Measurements from ENCODE around the gene ERBB2.

The ERBB2 gene

GRCh38 chr17:39754161-39754957, 54.5 kb downstream of the ERBB2 start:
- peak; percentile 59 for TF ChIP-seq CTCF (IDR thresholded peaks at IDR 0.05; ENCODE audit: low read depth, low read length)
- peak; percentile 78 for DNase-seq (ENCODE audit: extremely low read depth, low read depth)

DNA sequence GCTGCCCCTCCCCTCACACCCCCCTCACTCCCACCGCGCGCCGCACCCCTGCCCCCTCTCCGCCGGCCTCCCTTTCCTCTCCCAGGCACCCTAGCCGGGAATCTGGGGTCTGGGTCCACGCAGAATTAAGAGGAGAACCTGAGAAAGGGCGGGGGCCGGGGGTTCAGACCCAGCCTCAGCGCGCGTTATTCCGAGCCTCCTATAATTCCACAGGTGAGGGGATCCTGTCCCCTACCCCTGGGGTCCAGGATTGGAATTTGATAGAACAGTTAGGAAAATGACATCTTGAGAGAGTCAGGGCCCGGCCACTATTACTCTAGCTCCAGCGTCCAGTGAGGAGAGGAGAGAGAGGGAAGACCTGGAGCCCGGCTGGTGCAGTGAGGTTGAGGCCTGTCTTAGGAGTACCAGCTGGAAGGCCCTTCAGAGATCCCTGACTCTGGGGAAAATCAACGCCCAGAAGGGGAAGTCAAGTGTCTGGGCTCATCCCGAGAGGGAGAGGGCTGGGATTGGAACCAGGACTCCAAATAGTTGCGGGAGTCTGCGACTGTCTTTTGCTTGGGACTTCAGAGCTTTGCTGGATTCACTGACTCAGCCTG, 55.2 kb downstream of the ERBB2 start:
- TF ChIP-seq CTCF (IDR thresholded peaks at IDR 0.05; ENCODE audit: low read depth, low read length) = no peak

DNA sequence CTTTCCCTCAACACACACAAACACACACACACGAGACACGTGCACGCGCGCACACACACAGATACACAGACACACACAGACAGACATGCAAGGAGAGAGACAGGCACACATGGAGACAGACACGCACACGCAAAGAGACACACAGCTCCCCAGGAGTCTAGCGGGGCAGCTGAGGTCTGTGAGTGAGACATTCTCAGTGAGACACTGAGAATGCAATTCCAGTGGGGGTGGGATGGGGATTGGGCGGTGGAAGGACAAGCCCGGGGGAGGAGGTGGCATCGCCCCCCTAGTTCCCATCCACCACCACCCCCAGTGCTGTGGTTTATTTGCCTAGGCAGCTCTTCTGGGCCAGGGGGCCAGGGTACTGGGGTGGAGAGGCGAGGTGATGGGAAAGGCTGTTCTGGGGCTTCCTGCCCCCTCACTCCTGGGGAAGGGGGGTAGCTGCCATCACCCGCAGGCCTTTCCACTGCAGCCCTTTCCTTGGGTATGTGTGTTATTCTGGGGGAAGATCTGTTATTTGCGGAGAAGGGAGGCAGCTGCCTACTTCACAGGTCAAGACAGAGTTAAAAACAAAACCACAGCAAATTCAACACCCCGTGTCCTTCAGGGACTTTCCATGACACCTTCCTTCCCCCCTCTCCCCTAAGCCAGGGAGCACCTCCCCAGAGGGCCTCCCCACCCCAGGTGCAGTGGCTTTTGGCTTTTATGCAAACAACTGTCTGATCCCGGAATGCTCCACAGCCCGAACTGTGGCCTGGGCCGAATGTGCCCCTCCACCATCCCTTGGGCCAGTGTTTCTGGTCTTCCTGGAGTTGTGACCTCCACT, 55.9 kb downstream of the ERBB2 start:
- TF ChIP-seq CTCF (IDR thresholded peaks at IDR 0.05; ENCODE audit: low read depth, low read length) = no peak
- DNase-seq (ENCODE audit: extremely low read depth, low read depth) = no peak

More for the DNA sequence above, 55.2 kb downstream of the ERBB2 start:
- DNase-seq (ENCODE audit: extremely low read depth, low read depth) = no peak

DNA sequence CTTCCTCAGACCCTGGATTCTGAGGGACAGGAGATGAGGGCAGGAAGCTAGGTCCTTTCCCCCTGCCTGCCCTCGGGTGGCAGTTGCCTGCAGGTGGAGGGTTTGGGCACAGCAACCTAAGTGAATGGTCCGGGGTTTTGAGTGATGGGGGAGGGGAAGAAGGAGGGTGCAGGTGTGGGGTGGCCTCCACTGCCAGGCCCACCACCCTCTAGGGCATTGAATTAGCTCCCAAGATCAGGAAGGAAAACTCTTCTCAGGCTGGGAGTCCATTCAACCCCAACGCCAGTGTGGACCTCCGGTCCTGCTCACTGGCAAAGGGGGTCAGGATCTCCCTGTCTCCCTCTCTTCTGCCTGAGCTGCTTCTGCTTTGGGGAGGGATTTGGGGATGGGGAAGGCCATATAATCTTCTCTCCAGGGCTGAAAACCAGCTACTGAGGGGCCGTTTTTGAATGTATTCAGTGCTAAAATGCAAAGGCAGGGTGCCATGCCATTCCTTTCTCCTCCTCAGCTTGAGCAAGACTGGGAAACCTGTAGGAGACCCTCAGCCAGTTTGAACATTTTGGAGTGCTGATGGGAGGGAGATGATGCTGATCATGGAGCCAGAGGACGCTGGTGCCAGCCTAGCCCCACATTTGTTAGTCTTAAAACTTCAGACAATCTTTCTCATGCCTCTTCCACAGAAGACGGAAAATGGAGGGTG, 56.7 kb downstream of the ERBB2 start:
- TF ChIP-seq CTCF (IDR thresholded peaks at IDR 0.05; ENCODE audit: low read depth, low read length) = no peak
- DNase-seq (ENCODE audit: extremely low read depth, low read depth) = no peak

DNA sequence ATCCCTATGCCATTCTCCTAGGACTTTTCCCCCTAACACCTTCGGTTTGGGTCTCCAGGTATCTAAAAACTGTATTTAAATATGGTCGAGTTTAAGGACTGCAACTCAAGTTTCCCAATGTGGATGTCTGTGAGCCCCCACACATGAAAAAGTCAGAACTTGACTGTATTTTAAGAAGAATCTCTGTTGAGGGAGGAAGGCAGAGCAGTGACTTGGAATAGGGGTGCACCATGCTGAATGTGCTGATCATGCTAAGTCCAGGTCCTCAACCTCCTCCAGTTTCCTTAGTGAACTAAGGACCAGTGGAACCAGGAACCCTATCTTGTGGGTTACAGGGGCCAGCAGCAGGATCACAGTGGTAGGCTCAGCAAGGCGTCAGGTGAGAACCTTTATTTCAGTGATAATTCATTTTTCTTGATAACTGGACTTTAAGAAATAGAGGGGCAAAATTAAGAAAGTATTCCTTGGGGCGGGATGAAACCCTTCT, 57.4 kb downstream of the ERBB2 start:
- TF ChIP-seq CTCF (IDR thresholded peaks at IDR 0.05; ENCODE audit: low read depth, low read length) = no peak
- no peak for DNase-seq (ENCODE audit: extremely low read depth, low read depth)

DNA sequence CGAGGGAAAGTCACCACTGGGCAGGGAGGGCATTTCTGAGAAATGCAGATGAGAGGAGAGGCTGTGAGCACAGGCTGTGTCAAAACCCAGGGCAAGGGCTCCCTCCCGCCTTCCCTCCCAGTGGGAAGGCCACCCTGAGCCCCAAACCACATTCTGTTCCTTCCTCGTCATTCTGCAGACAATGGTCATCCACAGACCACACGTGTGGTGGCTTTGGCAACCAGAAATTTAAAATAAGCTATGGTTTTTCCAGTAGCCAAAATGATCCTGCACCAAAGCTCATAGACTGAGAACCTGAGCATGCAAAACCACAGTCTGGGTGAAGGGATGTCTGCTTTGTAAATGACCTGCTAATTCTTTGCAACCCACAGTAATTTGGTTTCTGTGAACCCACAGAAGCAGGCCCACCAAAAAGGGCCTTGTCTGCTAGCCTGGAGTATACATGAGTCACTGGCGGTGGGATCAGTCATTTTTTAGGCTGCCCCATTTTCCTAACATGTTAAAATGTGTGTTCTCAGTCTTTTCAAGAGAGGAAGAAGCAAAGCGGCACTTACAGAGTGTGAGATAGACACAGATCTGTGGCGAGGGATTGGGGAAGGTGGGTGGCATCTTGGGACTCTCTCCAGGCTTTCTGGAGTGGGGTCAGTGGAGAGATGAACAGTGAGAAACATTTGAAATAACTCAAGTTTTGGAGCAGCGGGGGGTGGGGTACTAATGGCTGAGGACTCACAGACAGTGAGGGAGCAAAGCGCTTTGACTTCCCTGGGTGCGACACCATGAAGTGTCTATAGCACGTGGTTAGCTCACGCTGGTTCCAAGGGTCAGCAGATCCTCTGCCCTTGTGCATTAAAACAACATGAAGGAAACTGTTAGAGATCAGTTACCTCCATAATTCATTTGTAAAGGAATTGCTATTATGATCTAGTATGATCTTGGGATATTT, 58.3 kb downstream of the ERBB2 start:
- no peak for DNase-seq (ENCODE audit: extremely low read depth, low read depth)
- TF ChIP-seq CTCF (IDR thresholded peaks at IDR 0.05; ENCODE audit: low read depth, low read length) = no peak

All from AG09319 (cell line).